Mucosa of rectum (tissue), 2 donors: Measurements from ENCODE around the gene COTL1.

Experiments
- H3K27ac ChIP-seq, 2 donors: one replicate each; pipeline ENCODE4 v1.7.0; 2013; ENCODE audit warnings: inconsistent platforms in 2 of 2, low read depth in 2 of 2, low read length in 2 of 2
- H3K27me3 ChIP-seq, 2 donors: one replicate each; pipeline ENCODE4 v1.7.0; 2013; ENCODE audit warnings: low read length in 2 of 2; ENCODE audit not compliant: control insufficient read depth in 2 of 2, insufficient read depth in 2 of 2
- H3K36me3 ChIP-seq, 2 donors: one replicate each; pipeline ENCODE4 v1.7.0; 2013; ENCODE audit warnings: low read length in 2 of 2; ENCODE audit not compliant: control insufficient read depth in 2 of 2, insufficient read depth in 2 of 2
- H3K4me1 ChIP-seq, 2 donors: one replicate each; pipeline ENCODE4 v1.7.0; 2013; ENCODE audit warnings: low read length in 2 of 2, mild to moderate bottlenecking in 1 of 2; ENCODE audit not compliant: control insufficient read depth in 2 of 2, insufficient read depth in 2 of 2
- H3K4me3 ChIP-seq, 2 donors: one replicate each; pipeline ENCODE4 v1.7.0; 2013; ENCODE audit warnings: low read length in 2 of 2
- H3K9ac ChIP-seq, 2 donors: one replicate each; pipeline ENCODE4 v1.7.0; 2013; ENCODE audit warnings: low read length in 2 of 2, low read depth in 1 of 2, mild to moderate bottlenecking in 1 of 2
- H3K9me3 ChIP-seq, 2 donors: one replicate each; pipeline ENCODE4 v1.7.0; 2013; ENCODE audit warnings: low read length in 2 of 2; ENCODE audit not compliant: control insufficient read depth in 2 of 2
- donor health status: healthy.
- donor health status: Normal muscosa, but diverticular disease.

COTL1 gene

GRCh38 chr16:84607694-84608093, 10.2 kb downstream of the COTL1 start:
- Histone ChIP-seq H3K4me3 (peak overlapping the region in 1 of 2 donors; percentile 20), H3K27me3 (no peaks in the 10 kb centered on the region), H3K27ac (peak overlapping the region in 1 of 2 donors; percentile 45), H3K9me3 (no peaks in the 10 kb centered on the region), H3K4me1 (peaks cover 3 to 30% of the 10 kb centered on the region in 2 donors), H3K36me3 (no peaks in the 10 kb centered on the region), H3K9ac (peak overlapping the region in 1 of 2 donors; percentile 8)

- Histone ChIP-seq H3K27me3 (no peaks in the 10 kb centered on the region), H3K27ac (peak overlapping the region in 1 of 2 donors; percentile 5), H3K4me3 (no peak overlapping the region)
These were observed 10.8 kb downstream of the COTL1 start for GRCh38 chr16:84607061-84607460.

GRCh38 chr16:84606081-84606875, 11.6 kb downstream of the COTL1 start:
- no peak overlapping the region for H3K27ac ChIP-seq
- no peaks in the 10 kb centered on the region for H3K27me3 ChIP-seq
- no peaks in the 10 kb centered on the region for H3K36me3 ChIP-seq
- peaks cover 3 to 23% of the 10 kb centered on the region in 2 donors for H3K4me1 ChIP-seq
- H3K9me3 ChIP-seq, result no peaks in the 10 kb centered on the region
- no peak overlapping the region for H3K4me3 ChIP-seq
- peak overlapping the region in 1 of 2 donors; percentile 10 for H3K9ac ChIP-seq

More at GRCh38 chr16:84607061-84607460, 10.8 kb downstream of the COTL1 start:
- Histone ChIP-seq H3K4me1 (peaks cover 3 to 28% of the 10 kb centered on the region in 2 donors), H3K9ac (no peak overlapping the region), H3K9me3 (no peaks in the 10 kb centered on the region), H3K36me3 (no peaks in the 10 kb centered on the region)

- H3K27ac ChIP-seq, result no peak overlapping the region
- H3K9me3 ChIP-seq, result no peaks in the 10 kb centered on the region
- H3K4me1 ChIP-seq, result peaks cover 3 to 20% of the 10 kb centered on the region in 2 donors
- H3K36me3 ChIP-seq, result no peaks in the 10 kb centered on the region
- no peak overlapping the region for H3K9ac ChIP-seq
- H3K27me3 ChIP-seq, result no peaks in the 10 kb centered on the region
- no peak overlapping the region for H3K4me3 ChIP-seq
These were observed 12.5 kb downstream of the COTL1 start for GRCh38 chr16:84605339-84605848.

GRCh38 chr16:84604477-84605013, 13.3 kb downstream of the COTL1 start:
- Histone ChIP-seq H3K4me3 (no peak overlapping the region), H3K36me3 (no peaks in the 10 kb centered on the region), H3K27me3 (no peaks in the 10 kb centered on the region), H3K4me1 (peaks cover 7 to 21% of the 10 kb centered on the region in 2 donors), H3K9ac (no peak overlapping the region), H3K27ac (no peak overlapping the region), H3K9me3 (no peaks in the 10 kb centered on the region)

- Histone ChIP-seq H3K9me3 (no peaks in the 10 kb centered on the region), H3K9ac (no peak overlapping the region), H3K27ac (peak overlapping the region in 1 of 2 donors; percentile 68), H3K36me3 (no peaks in the 10 kb centered on the region), H3K4me3 (no peak overlapping the region), H3K4me1 (peaks cover 11 to 25% of the 10 kb centered on the region in 2 donors), H3K27me3 (no peaks in the 10 kb centered on the region)
These were observed 13.9 kb downstream of the COTL1 start for GRCh38 chr16:84603940-84604339.

GRCh38 chr16:84603140-84603816, 14.6 kb downstream of the COTL1 start:
- H3K27me3 ChIP-seq, result no peaks in the 10 kb centered on the region
- H3K4me1 ChIP-seq, result peaks cover 11 to 24% of the 10 kb centered on the region in 2 donors
- H3K4me3 ChIP-seq, result peak overlapping the region; percentile 19 to 42
- H3K9me3 ChIP-seq, result no peaks in the 10 kb centered on the region
- H3K27ac ChIP-seq, result peak overlapping the region; percentile 41 to 68
- H3K9ac ChIP-seq, result peak overlapping the region; percentile 6 to 36
- no peaks in the 10 kb centered on the region for H3K36me3 ChIP-seq

GRCh38 chr16:84600343-84601229, 17.3 kb downstream of the COTL1 start:
- Histone ChIP-seq H3K27ac (peak overlapping the region; percentile 11 to 87), H3K27me3 (no peaks in the 10 kb centered on the region), H3K4me3 (peak overlapping the region in 1 of 2 donors; percentile 49), H3K9me3 (no peaks in the 10 kb centered on the region), H3K4me1 (peaks cover 16 to 34% of the 10 kb centered on the region in 2 donors), H3K36me3 (peaks cover 0 to 2% of the 10 kb centered on the region in 2 donors), H3K9ac (peak overlapping the region in 1 of 2 donors; percentile 52)

GRCh38 chr16:84599521-84600202, 18.2 kb downstream of the COTL1 start:
- H3K36me3 ChIP-seq, result peaks cover 0 to 2% of the 10 kb centered on the region in 2 donors
- no peaks in the 10 kb centered on the region for H3K9me3 ChIP-seq
- peaks cover 24 to 37% of the 10 kb centered on the region in 2 donors for H3K4me1 ChIP-seq
- H3K27me3 ChIP-seq, result no peaks in the 10 kb centered on the region
- peak overlapping the region; percentile 44 to 52 for H3K9ac ChIP-seq
- peak overlapping the region in 1 of 2 donors; percentile 38 for H3K4me3 ChIP-seq
- peak overlapping the region; percentile 67 to 87 for H3K27ac ChIP-seq
